Activated CD8-positive, alpha-beta T cell treated with anti-CD3 and anti-CD28 coated beads for 36 hours (primary cell): ENCODE results near the gene ZNF526. TPM values are rescaled to one million over a fixed set of nuclear protein-coding genes. Genes with fewer than 3 reads are reported as not detected.

Source experiments
- ATAC-seq: fragments of 200-7000 bp; cut with Tn5 transposase; one replicate; pipeline ENCODE4 v1.10.0; 2021; ENCODE audit warnings: mild to moderate bottlenecking, moderate library complexity
- CTCF ChIA-PET: fragments of 350-600 bp; sonication (Branson Sonifier 250); formaldehyde crosslinking; loops from one replicate; lab custom pipeline; 2021; ENCODE audit warnings: antibody characterized with exemption; lab: Charles Lee
- POLR2A ChIA-PET: fragments of 350-600 bp; sonication (Branson Sonifier 250); formaldehyde crosslinking; loops from one replicate; lab custom pipeline; 2021; ENCODE audit warnings: antibody characterized with exemption; lab: Charles Lee
- DNase-seq: peaks from one replicate; pipeline ENCODE4 v3.0.0-alpha.2; 2020
- H3K27ac Mint-ChIP-seq: one replicate; pipeline ENCODE4 v1.8.0; 2021; ENCODE audit warnings: mild to moderate bottlenecking, mixed read lengths
- H3K27me3 Mint-ChIP-seq: one replicate; pipeline ENCODE4 v1.8.0; 2021; ENCODE audit warnings: mixed read lengths
- H3K36me3 Mint-ChIP-seq: one replicate; pipeline ENCODE4 v1.8.0; 2021; ENCODE audit warnings: low read depth, mixed read lengths
- H3K4me1 Mint-ChIP-seq: one replicate; pipeline ENCODE4 v1.8.0; 2021; ENCODE audit warnings: low read depth, mixed read lengths
- H3K4me3 Mint-ChIP-seq: one replicate; pipeline ENCODE4 v1.8.0; 2021; ENCODE audit warnings: mild to moderate bottlenecking, moderate library complexity, mixed read lengths
- H3K9me3 Mint-ChIP-seq: one replicate; pipeline ENCODE4 v1.8.0; 2021; ENCODE audit warnings: mixed read lengths
- intact Hi-C: fragments of 100-400 bp; cut with micrococcal nuclease; formaldehyde crosslinking; loops from one replicate; pipeline ENCODE4 v1.10.0; 2022
- total RNA-seq, 2 experiments: library from RNA; stranded (reverse); gene quantifications; one replicate each; pipeline ENCODE4 v1.2.3, GENCODE V29; 2021
- TF ChIP-seq, protein P1 (sequence below): fragments of 200-600 bp; IDR thresholded peaks from one replicate; pipeline ENCODE4 v1.8.0; 2022; ENCODE audit warnings: antibody characterized with exemption, mild to moderate bottlenecking

ZNF526 gene
- total RNA-seq, 2 experiments from 2014 or later, result 12.0 to 12.3 TPM

DNA sequence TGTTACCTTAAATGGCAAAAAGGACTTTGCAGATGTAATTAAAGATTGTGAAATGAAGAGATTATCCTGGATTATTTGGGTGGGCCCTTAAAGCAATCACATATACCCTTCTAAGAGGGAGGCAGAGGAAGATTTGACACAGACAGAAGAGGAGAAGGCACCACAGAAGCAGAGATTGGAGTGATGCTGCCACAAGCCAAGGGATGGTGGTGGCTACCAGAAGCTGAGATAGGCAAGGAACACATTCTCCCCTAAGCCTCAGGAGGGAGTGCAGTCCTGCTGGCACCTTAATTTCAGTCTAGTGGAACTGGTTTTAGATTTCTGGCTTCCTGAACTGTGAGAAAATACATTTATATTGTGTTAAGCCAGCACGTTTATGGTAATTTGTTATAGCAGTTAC is 26.8 kb upstream of the ZNF526 start:
- POLR2A ChIA-PET, result no interaction called here
- H3K36me3 Mint-ChIP-seq, result peaks cover 20% of the 10 kb centered on the region
- no peak overlapping the region for H3K4me3 Mint-ChIP-seq
- TF ChIP-seq, protein P1, sequence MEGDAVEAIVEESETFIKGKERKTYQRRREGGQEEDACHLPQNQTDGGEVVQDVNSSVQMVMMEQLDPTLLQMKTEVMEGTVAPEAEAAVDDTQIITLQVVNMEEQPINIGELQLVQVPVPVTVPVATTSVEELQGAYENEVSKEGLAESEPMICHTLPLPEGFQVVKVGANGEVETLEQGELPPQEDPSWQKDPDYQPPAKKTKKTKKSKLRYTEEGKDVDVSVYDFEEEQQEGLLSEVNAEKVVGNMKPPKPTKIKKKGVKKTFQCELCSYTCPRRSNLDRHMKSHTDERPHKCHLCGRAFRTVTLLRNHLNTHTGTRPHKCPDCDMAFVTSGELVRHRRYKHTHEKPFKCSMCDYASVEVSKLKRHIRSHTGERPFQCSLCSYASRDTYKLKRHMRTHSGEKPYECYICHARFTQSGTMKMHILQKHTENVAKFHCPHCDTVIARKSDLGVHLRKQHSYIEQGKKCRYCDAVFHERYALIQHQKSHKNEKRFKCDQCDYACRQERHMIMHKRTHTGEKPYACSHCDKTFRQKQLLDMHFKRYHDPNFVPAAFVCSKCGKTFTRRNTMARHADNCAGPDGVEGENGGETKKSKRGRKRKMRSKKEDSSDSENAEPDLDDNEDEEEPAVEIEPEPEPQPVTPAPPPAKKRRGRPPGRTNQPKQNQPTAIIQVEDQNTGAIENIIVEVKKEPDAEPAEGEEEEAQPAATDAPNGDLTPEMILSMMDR, result no peak
- peaks cover 42% of the 10 kb centered on the region for H3K4me1 Mint-ChIP-seq
- H3K27ac Mint-ChIP-seq, result no peak overlapping the region
- DNase-seq (no peak), ATAC-seq (no peak)
- H3K9me3 Mint-ChIP-seq, result peaks cover 1% of the 10 kb centered on the region
- H3K27me3 Mint-ChIP-seq, result no peaks in the 10 kb centered on the region
- CTCF ChIA-PET, result no interaction called here
- intact Hi-C loops, result no loop called here

DNA sequence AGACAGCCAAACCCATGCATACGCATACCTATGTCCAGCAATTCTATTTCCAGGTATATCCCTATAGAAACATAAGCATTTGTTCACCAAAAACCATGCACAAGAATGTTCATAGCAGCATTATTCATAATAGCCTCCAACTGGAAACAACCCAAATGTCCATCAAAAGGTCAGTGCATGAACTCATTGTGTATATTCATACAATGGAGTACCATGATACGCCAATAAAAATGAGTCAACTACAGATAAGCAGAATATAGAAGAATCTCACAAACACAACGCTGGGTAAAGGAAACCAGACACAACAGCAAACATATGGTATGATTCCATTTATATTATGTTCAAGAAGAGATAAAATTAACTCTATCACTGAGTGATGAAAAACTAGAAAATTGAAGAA is 26.4 kb upstream of the ZNF526 start:
- TF ChIP-seq, protein P1, result no peak
- Mint-ChIP-seq H3K9me3 (peaks cover 1% of the 10 kb centered on the region), H3K36me3 (peaks cover 23% of the 10 kb centered on the region), H3K27me3 (no peaks in the 10 kb centered on the region), H3K27ac (no peak overlapping the region), H3K4me1 (peaks cover 45% of the 10 kb centered on the region), H3K4me3 (no peak overlapping the region)
- CTCF ChIA-PET, result no interaction called here
- POLR2A ChIA-PET, result no interaction called here
- DNase-seq (no peak), ATAC-seq (no peak)
- intact Hi-C loops, result no loop called here

DNA sequence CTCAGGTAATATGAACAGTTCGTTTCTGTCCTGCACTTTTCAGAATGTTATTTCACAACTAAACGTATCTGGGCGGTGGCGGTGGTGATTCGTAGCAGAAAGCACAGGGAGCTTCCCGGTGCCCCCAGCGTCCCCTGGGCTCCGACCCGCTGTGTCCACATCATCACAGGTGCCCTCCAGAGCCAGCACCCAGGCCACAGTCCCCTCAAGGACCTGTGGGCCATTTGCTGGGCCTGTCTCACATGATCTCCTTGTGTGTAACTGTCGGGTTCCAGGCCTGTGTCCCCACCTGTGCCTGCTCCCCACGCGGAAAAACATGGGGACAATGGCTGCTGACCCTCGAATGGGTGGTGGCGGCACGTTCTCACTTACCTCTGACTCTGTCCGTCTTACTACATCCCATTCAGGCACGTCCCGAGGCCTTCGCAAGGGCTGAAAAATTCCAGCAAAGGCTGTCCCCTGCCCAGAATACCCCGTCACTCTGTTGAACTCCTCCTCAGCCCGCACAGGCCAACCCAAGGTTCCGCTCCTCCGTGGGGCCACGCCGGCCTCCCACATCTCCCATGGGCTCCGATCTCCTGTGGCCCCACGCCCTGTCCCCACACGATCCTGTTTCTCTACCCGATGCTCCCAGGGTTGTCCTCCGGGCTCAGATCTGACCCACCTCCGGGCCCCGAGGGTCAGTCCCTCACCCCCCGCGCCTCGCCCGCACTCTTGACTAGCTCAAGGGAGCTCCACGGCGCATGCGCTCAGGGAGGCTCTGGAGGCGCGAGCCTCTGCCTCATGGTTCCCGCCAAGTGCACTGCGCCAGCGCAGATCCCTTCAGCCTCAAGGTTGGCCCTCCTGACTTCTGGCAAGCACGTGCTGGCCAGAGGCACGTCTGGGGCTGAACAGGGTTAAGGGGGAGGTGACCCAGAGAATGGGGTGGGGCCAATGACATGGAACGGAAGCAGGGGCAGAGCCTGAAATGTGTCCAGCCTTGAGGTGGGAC is 23.8 kb upstream of the ZNF526 start:
- CTCF ChIA-PET, result no interaction called here
- H3K27ac Mint-ChIP-seq, result peak overlapping the region; percentile 7
- intact Hi-C loops, result no loop called here

DNA sequence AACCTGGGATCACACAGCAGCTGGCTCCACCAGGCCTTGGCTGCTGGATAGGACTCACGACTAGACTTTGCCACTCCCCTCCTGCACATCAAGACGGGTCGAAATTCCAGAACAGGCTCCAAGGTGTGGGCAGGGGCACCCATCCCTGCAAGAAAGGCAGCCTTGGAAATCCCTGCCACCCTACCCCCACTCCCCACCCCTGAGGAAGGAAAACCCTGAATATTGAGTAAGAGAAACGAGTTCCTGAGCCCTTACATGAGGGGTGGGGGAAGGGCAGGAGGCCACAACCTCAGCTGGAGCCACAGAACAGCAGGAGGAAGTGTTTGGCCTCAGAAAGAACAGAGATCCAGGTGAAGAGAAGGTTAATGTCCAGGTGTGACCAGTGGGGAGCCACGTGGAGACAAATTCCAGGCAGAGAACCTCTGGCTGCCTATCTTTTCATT is 22.7 kb upstream of the ZNF526 start:
- POLR2A ChIA-PET, result interaction anchor here (0.6 to 1.5 kb wide), 3 partner anchors 10 to 65 kb away, joined by 3 to 6 read pairs (median 3); no protein-coding TSS in a partner anchor
- Mint-ChIP-seq H3K4me1 (peaks cover 68% of the 10 kb centered on the region), H3K4me3 (no peak overlapping the region), H3K27me3 (no peaks in the 10 kb centered on the region), H3K9me3 (peaks cover 1% of the 10 kb centered on the region), H3K27ac (peak overlapping the region; percentile 59), H3K36me3 (peaks cover 52% of the 10 kb centered on the region)
- no peak for ATAC-seq
- CTCF ChIA-PET, result interaction anchor here (3.8 to 5.5 kb wide), 2 partner anchors 12 to 82 kb away, joined by 11 to 41 read pairs; no protein-coding TSS in a partner anchor
- TF ChIP-seq, protein P1, result no peak
- intact Hi-C loops, result no loop called here
- DNase-seq, result no peak

More for the DNA sequence above, 23.8 kb upstream of the ZNF526 start:
- no peak for ATAC-seq
- no peak for DNase-seq
- Mint-ChIP-seq H3K4me3 (no peak overlapping the region), H3K27me3 (no peaks in the 10 kb centered on the region), H3K9me3 (peaks cover 1% of the 10 kb centered on the region), H3K4me1 (peaks cover 67% of the 10 kb centered on the region), H3K36me3 (peaks cover 45% of the 10 kb centered on the region)
- POLR2A ChIA-PET, result interaction anchor here (0.6 kb wide), 1 partner anchor 8 kb away, joined by 3 read pairs; no protein-coding TSS in a partner anchor
- TF ChIP-seq, protein P1, result no peak
